ENCODE measurements around the gene PABPN1. TPM values are rescaled to one million over a fixed set of nuclear protein-coding genes. Genes with fewer than 3 reads are reported as not detected.

Gene PABPN1
- total and polyA plus RNA-seq, 2 of the 13 experiments (the other 11 are each of a cell fraction or from before 2014, with no cell fraction given), result 233 to 524 TPM

GRCh38 chr14:23321572-23322547, 603 bp downstream of the PABPN1 start (continued):
- TF ChIP-seq PLSCR1 (CRISPR knock-in tag; IDR thresholded peaks at IDR 0.05; ENCODE audit: borderline replicate concordance), result no peak
- 0 out of 2 replicates have a peak, but pooled peaks have one; percentile 61 for TF ChIP-seq KLF11 (CRISPR knock-in tag; IDR thresholded peaks at IDR 0.05)
- no peak for TF ChIP-seq NFRKB (IDR thresholded peaks at IDR 0.05)
- peak; percentile 40 for TF ChIP-seq PITX1 (CRISPR knock-in tag; IDR thresholded peaks at IDR 0.05)
- TF ChIP-seq TFDP2 (CRISPR knock-in tag; IDR thresholded peaks at IDR 0.05), result peak; percentile 38; the same call in 1 of the 2 replicates
- peak; percentile 54; the same call in 1 of the 2 replicates for TF ChIP-seq ZNF441 (CRISPR knock-in tag; IDR thresholded peaks at IDR 0.05; ENCODE audit: borderline replicate concordance)
- peak; percentile 58; the same call in 1 of the 2 replicates for TF ChIP-seq ZBTB8A (CRISPR knock-in tag; IDR thresholded peaks at IDR 0.05; ENCODE audit: borderline replicate concordance, low read depth)
- TF ChIP-seq NFE2L1 (CRISPR knock-in tag; IDR thresholded peaks at IDR 0.05; ENCODE audit: borderline replicate concordance), result peak; percentile 85
- peak; percentile 64 for TF ChIP-seq ZNF687 (CRISPR knock-in tag; IDR thresholded peaks at IDR 0.05)
